Prostate gland (tissue), 2 donors: ENCODE data around the gene C22orf42.
"Not testable (repeated sequence)": the region's sequence is repeated elsewhere in the genome, so short reads cannot be mapped to it uniquely, and the experiment has no call there.

Source experiments
- CTCF ChIP-seq, 4 experiments: fragments of 200-600 bp in 2 of 4; fragments of 450-650 bp in 2 of 4; sonication (generic) in 2 of 4; IDR thresholded peaks; 1 replicate in 3 of 4; 2 replicates in 1 of 4; pipeline ENCODE4 v1.5.1; 2016 to 2019; ENCODE audit warnings: antibody characterized with exemption in 4 of 4, mild to moderate bottlenecking in 2 of 4, moderate library complexity in 2 of 4
- POLR2A ChIP-seq: fragments of 450-650 bp; IDR thresholded peaks from one replicate; pipeline ENCODE4 v1.6.1; 2016; ENCODE audit warnings: antibody characterized with exemption, mild to moderate bottlenecking

GRCh38 chr22:32147128-32147527 lies 12.0 kb downstream of the C22orf42 start:
- TF ChIP-seq CTCF (IDR thresholded peaks at IDR 0.05); POLR2A: not testable (repeated sequence)
